GM23338 (cell line): ENCODE data around the gene ACO2. TPM values are rescaled to one million over a fixed set of nuclear protein-coding genes. Genes with fewer than 3 reads are reported as not detected.

Experiments
- ATAC-seq: fragments of 200-7000 bp; cut with Tn5 transposase; 3 replicates; pipeline ENCODE4 v1.9.1; 2020
- DNase-seq: peaks from one replicate; pipeline ENCODE4 v3.0.0-alpha.2; 2015; ENCODE audit warnings: low spot score
- H2AFZ ChIP-seq: fragments of 200-600 bp; sonication (generic); 2 replicates; pipeline ENCODE4 v1.8.0; 2016; ENCODE audit warnings: antibody characterized with exemption, mild to moderate bottlenecking, moderate library complexity
- H3F3A ChIP-seq: fragments of 200-600 bp; sonication (generic); replicated peaks from 2 replicates; pipeline ENCODE4 v1.8.0; 2017; ENCODE audit warnings: antibody characterized with exemption, mixed run types, low read depth
- H3K27ac ChIP-seq: fragments of 200-600 bp; sonication (generic); 2 replicates; pipeline ENCODE4 v1.6.1; 2016; ENCODE audit warnings: low read depth
- H3K27me3 ChIP-seq: fragments of 200-600 bp; sonication (generic); 2 replicates; pipeline ENCODE4 v1.8.0; 2016; ENCODE audit warnings: mild to moderate bottlenecking, mixed run types, moderate library complexity; ENCODE audit not compliant: insufficient read depth
- H3K36me3 ChIP-seq: fragments of 200-600 bp; sonication (generic); 2 replicates; pipeline ENCODE4 v1.8.0; 2016; ENCODE audit warnings: mild to moderate bottlenecking; ENCODE audit not compliant: insufficient read depth
- H3K4me1 ChIP-seq: fragments of 200-600 bp; sonication (generic); 2 replicates; pipeline ENCODE4 v1.8.0; 2016; ENCODE audit warnings: mild to moderate bottlenecking, moderate library complexity; ENCODE audit not compliant: insufficient read depth
- H3K4me2 ChIP-seq: fragments of 200-600 bp; sonication (generic); 2 replicates; pipeline ENCODE4 v1.7.1; 2017; ENCODE audit warnings: mixed run types
- H3K4me3 ChIP-seq: fragments of 200-600 bp; sonication (generic); 2 replicates; pipeline ENCODE4 v1.6.1; 2016; ENCODE audit warnings: mixed run types
- H3K79me2 ChIP-seq: fragments of 200-600 bp; sonication (generic); replicated peaks from 2 replicates; pipeline ENCODE4 v1.8.0; 2017; ENCODE audit warnings: mild to moderate bottlenecking; ENCODE audit not compliant: insufficient read depth
- H3K9me2 ChIP-seq: fragments of 200-600 bp; sonication (generic); 2 replicates; pipeline ENCODE4 v1.8.0; 2017; ENCODE audit not compliant: insufficient read depth
- H4K20me1 ChIP-seq: fragments of 200-600 bp; sonication (generic); replicated peaks from 2 replicates; pipeline ENCODE4 v1.8.0; 2017; ENCODE audit warnings: mild to moderate bottlenecking; ENCODE audit not compliant: insufficient read depth
- H3K27ac Mint-ChIP-seq: 2 replicates; pipeline ENCODE4 v1.8.0; 2020; ENCODE audit warnings: inconsistent platforms, mild to moderate bottlenecking, moderate library complexity, mixed read lengths
- H3K27me3 Mint-ChIP-seq: 3 replicates; pipeline ENCODE4 v1.8.0; 2022; ENCODE audit warnings: low read depth, mild to moderate bottlenecking, moderate library complexity, mixed read lengths, inconsistent platforms; ENCODE audit not compliant: insufficient read depth, poor library complexity
- H3K36me3 Mint-ChIP-seq: 3 replicates; pipeline ENCODE4 v1.8.0; 2021; ENCODE audit warnings: low read depth, mild to moderate bottlenecking, inconsistent platforms, moderate library complexity, mixed read lengths
- H3K4me1 Mint-ChIP-seq: 3 replicates; pipeline ENCODE4 v1.8.0; 2020; ENCODE audit warnings: mild to moderate bottlenecking, inconsistent platforms, mixed read lengths
- H3K4me3 Mint-ChIP-seq: 3 replicates; pipeline ENCODE4 v1.8.0; 2021; ENCODE audit warnings: moderate library complexity, mild to moderate bottlenecking, inconsistent platforms, mixed read lengths
- H3K9me3 Mint-ChIP-seq: 3 replicates; pipeline ENCODE4 v1.8.0; 2020; ENCODE audit warnings: moderate library complexity, mild to moderate bottlenecking, inconsistent platforms, mixed read lengths
- CREB1 ChIP-seq: fragments of 250-450 bp; sonication (Bioruptor Pico); IDR thresholded peaks from 2 replicates; pipeline ENCODE4 v1.5.0; 2020; ENCODE audit warnings: low read depth, mild to moderate bottlenecking, moderate library complexity
- EZH2 ChIP-seq: fragments of 200-600 bp; sonication (generic); IDR thresholded peaks from one replicate; pipeline ENCODE4 v1.8.0; 2017; ENCODE audit warnings: antibody characterized with exemption, mild to moderate bottlenecking, low read depth; ENCODE audit not compliant: unreplicated experiment
- EZH2phosphoT487 ChIP-seq: fragments of 200-600 bp; sonication (generic); IDR thresholded peaks from one replicate; pipeline ENCODE4 v1.8.1; 2018; ENCODE audit warnings: antibody characterized with exemption; ENCODE audit not compliant: unreplicated experiment
- JUNB ChIP-seq: IDR thresholded peaks from one replicate; pipeline ENCODE4 v1.6.1; 2016; ENCODE audit warnings: antibody characterized with exemption; ENCODE audit not compliant: unreplicated experiment
- NANOG ChIP-seq: IDR thresholded peaks from 2 replicates; pipeline ENCODE4 v1.6.1; 2016; ENCODE audit warnings: antibody characterized with exemption, borderline replicate concordance
- POLR2AphosphoS5 ChIP-seq: IDR thresholded peaks from 2 replicates; pipeline ENCODE4 v1.6.1; 2016; ENCODE audit warnings: antibody characterized with exemption, low read depth
- STAT1 ChIP-seq: IDR thresholded peaks from one replicate; pipeline ENCODE4 v1.6.1; 2016; ENCODE audit warnings: antibody characterized with exemption; ENCODE audit not compliant: unreplicated experiment
- ZNF114 ChIP-seq: fragments of 250-450 bp; sonication (Bioruptor Pico); IDR thresholded peaks from 2 replicates; pipeline ENCODE4 v1.5.0; 2020; ENCODE audit warnings: mild to moderate bottlenecking, moderate library complexity
- ZNF331 ChIP-seq: fragments of 250-450 bp; sonication (Bioruptor Pico); IDR thresholded peaks from 2 replicates; pipeline ENCODE4 v1.5.0; 2020; ENCODE audit warnings: low read depth, mild to moderate bottlenecking, moderate library complexity
- polyA plus RNA-seq: library from polyadenylated mRNA; unstranded; fragments of >200 nt; fragmentation: Nextera tagmentation; extraction: Ambion mirVana; gene quantifications from 2 replicates; pipeline ENCODE4 v1.2.1, GENCODE V29; 2016
- total RNA-seq: library from RNA; depleted of rRNA; stranded (reverse); fragments of >200 nt; shearing (Covaris generic); gene quantifications from 2 replicates; pipeline ENCODE4 v1.2.3, GENCODE V29; 2014
- TF ChIP-seq, protein P1 (sequence below): IDR thresholded peaks from one replicate; pipeline ENCODE4 v1.6.1; 2018; ENCODE audit warnings: antibody characterized with exemption; ENCODE audit not compliant: unreplicated experiment
- TF ChIP-seq, protein P2 (sequence below): fragments of 250-450 bp; sonication (Bioruptor Pico); IDR thresholded peaks from 2 replicates; pipeline ENCODE4 v1.5.0; 2020; ENCODE audit warnings: mild to moderate bottlenecking, moderate library complexity
- TF ChIP-seq, protein P3 (sequence below), 2 experiments: fragments of 200-600 bp in 1 of 2; sonication (generic) in 1 of 2; conservative IDR thresholded peaks; 2 replicates each; pipeline versions ENCODE4 v1.5.1 to v1.6.1; 2016 to 2017; ENCODE audit warnings: antibody characterized with exemption in 2 of 2, low read depth in 2 of 2, mild to moderate bottlenecking in 2 of 2, moderate library complexity in 1 of 2
- TF ChIP-seq, protein P4 (sequence below): IDR thresholded peaks from 2 replicates; pipeline ENCODE4 v1.6.1; 2016; ENCODE audit warnings: antibody characterized with exemption

The ACO2 gene
- total and polyA plus RNA-seq, 2 experiments from 2014 or later, result 36.2 to 79.7 TPM

DNA sequence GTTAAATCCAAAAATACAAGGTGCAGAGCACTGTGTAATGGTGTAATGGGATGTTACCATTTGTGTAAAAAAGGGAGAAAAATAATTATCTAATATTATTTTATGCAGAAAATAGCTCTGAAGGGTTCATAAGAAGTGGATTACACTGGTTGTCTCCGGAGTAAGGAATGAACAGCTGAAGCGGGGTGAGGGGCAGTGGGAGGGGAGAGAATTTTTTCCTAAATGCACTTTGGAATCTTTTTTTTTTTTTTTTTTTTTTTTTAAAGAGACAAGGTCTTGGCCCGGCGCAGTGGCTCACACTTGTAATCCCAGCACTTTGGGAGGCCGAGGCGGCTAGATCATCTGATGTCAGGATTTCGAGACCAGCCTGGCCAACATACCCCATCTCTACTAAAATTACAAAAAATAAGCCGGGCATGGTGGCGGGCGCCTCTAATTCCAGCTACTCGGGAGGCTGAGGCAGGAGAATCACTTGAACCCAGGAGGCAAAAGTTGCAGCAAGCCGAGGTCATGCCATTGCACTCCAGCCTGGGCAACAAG is 82.1 kb downstream of the ACO2 start:
- Histone ChIP-seq H3K27ac (no peak overlapping the region), H3K9me2 (no peaks in the 10 kb centered on the region), H3K4me1 (no peaks in the 10 kb centered on the region), H2AFZ (no peak overlapping the region), H4K20me1 (no peaks in the 10 kb centered on the region), H3K4me3 (no peak overlapping the region), H3K79me2 (no peaks in the 10 kb centered on the region), H3K27me3 (no peaks in the 10 kb centered on the region), H3K36me3 (no peaks in the 10 kb centered on the region), H3F3A (0 out of 2 replicates have a peak, but pooled peaks cover 5% of the 10 kb centered on the region), H3K4me2 (no peak overlapping the region)
- Mint-ChIP-seq H3K27me3 (peaks cover 2% of the 10 kb centered on the region), H3K4me1 (peaks cover 7% of the 10 kb centered on the region), H3K36me3 (no peaks in the 10 kb centered on the region), H3K4me3 (no peak overlapping the region), H3K9me3 (no peaks in the 10 kb centered on the region), H3K27ac (no peak overlapping the region)
- DNase-seq (no peak), ATAC-seq (no peak)
- TF ChIP-seq, protein P1, sequence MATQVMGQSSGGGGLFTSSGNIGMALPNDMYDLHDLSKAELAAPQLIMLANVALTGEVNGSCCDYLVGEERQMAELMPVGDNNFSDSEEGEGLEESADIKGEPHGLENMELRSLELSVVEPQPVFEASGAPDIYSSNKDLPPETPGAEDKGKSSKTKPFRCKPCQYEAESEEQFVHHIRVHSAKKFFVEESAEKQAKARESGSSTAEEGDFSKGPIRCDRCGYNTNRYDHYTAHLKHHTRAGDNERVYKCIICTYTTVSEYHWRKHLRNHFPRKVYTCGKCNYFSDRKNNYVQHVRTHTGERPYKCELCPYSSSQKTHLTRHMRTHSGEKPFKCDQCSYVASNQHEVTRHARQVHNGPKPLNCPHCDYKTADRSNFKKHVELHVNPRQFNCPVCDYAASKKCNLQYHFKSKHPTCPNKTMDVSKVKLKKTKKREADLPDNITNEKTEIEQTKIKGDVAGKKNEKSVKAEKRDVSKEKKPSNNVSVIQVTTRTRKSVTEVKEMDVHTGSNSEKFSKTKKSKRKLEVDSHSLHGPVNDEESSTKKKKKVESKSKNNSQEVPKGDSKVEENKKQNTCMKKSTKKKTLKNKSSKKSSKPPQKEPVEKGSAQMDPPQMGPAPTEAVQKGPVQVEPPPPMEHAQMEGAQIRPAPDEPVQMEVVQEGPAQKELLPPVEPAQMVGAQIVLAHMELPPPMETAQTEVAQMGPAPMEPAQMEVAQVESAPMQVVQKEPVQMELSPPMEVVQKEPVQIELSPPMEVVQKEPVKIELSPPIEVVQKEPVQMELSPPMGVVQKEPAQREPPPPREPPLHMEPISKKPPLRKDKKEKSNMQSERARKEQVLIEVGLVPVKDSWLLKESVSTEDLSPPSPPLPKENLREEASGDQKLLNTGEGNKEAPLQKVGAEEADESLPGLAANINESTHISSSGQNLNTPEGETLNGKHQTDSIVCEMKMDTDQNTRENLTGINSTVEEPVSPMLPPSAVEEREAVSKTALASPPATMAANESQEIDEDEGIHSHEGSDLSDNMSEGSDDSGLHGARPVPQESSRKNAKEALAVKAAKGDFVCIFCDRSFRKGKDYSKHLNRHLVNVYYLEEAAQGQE, result no peak
- TF ChIP-seq, protein P2, sequence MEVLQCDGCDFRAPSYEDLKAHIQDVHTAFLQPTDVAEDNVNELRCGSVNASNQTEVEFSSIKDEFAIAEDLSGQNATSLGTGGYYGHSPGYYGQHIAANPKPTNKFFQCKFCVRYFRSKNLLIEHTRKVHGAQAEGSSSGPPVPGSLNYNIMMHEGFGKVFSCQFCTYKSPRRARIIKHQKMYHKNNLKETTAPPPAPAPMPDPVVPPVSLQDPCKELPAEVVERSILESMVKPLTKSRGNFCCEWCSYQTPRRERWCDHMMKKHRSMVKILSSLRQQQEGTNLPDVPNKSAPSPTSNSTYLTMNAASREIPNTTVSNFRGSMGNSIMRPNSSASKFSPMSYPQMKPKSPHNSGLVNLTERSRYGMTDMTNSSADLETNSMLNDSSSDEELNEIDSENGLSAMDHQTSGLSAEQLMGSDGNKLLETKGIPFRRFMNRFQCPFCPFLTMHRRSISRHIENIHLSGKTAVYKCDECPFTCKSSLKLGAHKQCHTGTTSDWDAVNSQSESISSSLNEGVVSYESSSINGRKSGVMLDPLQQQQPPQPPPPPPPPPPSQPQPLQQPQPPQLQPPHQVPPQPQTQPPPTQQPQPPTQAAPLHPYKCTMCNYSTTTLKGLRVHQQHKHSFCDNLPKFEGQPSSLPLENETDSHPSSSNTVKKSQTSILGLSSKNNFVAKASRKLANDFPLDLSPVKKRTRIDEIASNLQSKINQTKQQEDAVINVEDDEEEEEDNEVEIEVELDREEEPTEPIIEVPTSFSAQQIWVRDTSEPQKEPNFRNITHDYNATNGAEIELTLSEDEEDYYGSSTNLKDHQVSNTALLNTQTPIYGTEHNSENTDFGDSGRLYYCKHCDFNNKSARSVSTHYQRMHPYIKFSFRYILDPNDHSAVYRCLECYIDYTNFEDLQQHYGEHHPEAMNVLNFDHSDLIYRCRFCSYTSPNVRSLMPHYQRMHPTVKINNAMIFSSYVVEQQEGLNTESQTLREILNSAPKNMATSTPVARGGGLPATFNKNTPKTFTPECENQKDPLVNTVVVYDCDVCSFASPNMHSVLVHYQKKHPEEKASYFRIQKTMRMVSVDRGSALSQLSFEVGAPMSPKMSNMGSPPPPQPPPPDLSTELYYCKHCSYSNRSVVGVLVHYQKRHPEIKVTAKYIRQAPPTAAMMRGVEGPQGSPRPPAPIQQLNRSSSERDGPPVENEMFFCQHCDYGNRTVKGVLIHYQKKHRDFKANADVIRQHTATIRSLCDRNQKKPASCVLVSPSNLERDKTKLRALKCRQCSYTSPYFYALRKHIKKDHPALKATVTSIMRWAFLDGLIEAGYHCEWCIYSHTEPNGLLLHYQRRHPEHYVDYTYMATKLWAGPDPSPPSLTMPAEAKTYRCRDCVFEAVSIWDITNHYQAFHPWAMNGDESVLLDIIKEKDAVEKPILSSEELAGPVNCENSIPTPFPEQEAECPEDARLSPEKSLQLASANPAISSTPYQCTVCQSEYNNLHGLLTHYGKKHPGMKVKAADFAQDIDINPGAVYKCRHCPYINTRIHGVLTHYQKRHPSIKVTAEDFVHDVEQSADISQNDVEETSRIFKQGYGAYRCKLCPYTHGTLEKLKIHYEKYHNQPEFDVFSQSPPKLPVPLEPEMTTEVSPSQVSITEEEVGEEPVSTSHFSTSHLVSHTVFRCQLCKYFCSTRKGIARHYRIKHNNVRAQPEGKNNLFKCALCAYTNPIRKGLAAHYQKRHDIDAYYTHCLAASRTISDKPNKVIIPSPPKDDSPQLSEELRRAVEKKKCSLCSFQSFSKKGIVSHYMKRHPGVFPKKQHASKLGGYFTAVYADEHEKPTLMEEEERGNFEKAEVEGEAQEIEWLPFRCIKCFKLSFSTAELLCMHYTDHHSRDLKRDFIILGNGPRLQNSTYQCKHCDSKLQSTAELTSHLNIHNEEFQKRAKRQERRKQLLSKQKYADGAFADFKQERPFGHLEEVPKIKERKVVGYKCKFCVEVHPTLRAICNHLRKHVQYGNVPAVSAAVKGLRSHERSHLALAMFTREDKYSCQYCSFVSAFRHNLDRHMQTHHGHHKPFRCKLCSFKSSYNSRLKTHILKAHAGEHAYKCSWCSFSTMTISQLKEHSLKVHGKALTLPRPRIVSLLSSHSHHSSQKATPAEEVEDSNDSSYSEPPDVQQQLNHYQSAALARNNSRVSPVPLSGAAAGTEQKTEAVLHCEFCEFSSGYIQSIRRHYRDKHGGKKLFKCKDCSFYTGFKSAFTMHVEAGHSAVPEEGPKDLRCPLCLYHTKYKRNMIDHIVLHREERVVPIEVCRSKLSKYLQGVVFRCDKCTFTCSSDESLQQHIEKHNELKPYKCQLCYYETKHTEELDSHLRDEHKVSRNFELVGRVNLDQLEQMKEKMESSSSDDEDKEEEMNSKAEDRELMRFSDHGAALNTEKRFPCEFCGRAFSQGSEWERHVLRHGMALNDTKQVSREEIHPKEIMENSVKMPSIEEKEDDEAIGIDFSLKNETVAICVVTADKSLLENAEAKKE (CRISPR knock-in tag), result no peak
- TF ChIP-seq JUNB, result no peak
- TF ChIP-seq, protein P3, sequence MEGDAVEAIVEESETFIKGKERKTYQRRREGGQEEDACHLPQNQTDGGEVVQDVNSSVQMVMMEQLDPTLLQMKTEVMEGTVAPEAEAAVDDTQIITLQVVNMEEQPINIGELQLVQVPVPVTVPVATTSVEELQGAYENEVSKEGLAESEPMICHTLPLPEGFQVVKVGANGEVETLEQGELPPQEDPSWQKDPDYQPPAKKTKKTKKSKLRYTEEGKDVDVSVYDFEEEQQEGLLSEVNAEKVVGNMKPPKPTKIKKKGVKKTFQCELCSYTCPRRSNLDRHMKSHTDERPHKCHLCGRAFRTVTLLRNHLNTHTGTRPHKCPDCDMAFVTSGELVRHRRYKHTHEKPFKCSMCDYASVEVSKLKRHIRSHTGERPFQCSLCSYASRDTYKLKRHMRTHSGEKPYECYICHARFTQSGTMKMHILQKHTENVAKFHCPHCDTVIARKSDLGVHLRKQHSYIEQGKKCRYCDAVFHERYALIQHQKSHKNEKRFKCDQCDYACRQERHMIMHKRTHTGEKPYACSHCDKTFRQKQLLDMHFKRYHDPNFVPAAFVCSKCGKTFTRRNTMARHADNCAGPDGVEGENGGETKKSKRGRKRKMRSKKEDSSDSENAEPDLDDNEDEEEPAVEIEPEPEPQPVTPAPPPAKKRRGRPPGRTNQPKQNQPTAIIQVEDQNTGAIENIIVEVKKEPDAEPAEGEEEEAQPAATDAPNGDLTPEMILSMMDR (conservative IDR thresholded peaks at IDR 0.05; ENCODE audit: low read depth in 2 of 2), result no peak
- TF ChIP-seq CREB1 (CRISPR knock-in tag), result no peak
- no peak for TF ChIP-seq EZH2
- TF ChIP-seq POLR2AphosphoS5, result no peak
- no peak for TF ChIP-seq NANOG
- TF ChIP-seq ZNF331 (CRISPR knock-in tag), result no peak
- TF ChIP-seq STAT1, result no peak
- no peak for TF ChIP-seq EZH2phosphoT487
- no peak for TF ChIP-seq ZNF114 (CRISPR knock-in tag)
- TF ChIP-seq, protein P4, sequence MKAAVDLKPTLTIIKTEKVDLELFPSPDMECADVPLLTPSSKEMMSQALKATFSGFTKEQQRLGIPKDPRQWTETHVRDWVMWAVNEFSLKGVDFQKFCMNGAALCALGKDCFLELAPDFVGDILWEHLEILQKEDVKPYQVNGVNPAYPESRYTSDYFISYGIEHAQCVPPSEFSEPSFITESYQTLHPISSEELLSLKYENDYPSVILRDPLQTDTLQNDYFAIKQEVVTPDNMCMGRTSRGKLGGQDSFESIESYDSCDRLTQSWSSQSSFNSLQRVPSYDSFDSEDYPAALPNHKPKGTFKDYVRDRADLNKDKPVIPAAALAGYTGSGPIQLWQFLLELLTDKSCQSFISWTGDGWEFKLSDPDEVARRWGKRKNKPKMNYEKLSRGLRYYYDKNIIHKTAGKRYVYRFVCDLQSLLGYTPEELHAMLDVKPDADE, result no peak
